Measurements from ENCODE around the gene IER3IP1.
"Not testable (repeated sequence)": the region's sequence is repeated elsewhere in the genome, so short reads cannot be mapped to it uniquely, and the experiment has no call there.

IER3IP1 gene

GRCh38 chr18:47203626-47204464 lies 27.7 kb upstream of the IER3IP1 start:
- TF ChIP-seq CTCF (IDR thresholded peaks at IDR 0.05; ENCODE audit: borderline replicate concordance, control extremely low read depth, extremely low read depth, insufficient read depth, missing control alignments), result no peak
- DNase-seq (ENCODE audit: low spot score), result no peak
- in situ Hi-C loops (cut with MboI; ENCODE audit: low sequenced_read_pairs, unreplicated experiment), result loop anchor here (10.0 kb wide), 1 partner anchor 99 kb away; no protein-coding TSS in a partner anchor

DNA sequence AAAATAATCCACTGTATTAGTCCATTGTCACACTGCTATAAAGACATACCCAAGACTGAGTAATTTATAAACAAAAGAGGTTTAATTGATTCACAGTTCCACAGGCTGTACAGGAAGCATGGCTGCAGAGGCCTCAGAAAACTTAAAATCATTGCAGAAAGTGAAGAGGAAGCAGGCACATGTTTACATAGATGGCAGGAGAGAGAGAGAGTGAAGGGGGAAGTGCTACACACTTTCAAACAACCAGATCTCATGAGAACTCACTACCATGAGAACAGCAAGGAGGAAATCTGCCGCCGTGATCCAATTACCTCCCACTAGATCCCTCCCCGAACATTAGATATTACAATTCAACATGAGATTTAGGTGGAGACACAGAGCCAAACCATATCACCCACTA lies 19.8 kb upstream of the IER3IP1 start:
- DNase-seq (ENCODE audit: low spot score); in situ Hi-C loops (cut with MboI; ENCODE audit: low sequenced_read_pairs, unreplicated experiment): not testable (repeated sequence)

- in situ Hi-C loops (cut with MboI; ENCODE audit: low sequenced_read_pairs, unreplicated experiment), result no loop called here
- no peak for TF ChIP-seq CTCF (IDR thresholded peaks at IDR 0.05; ENCODE audit: borderline replicate concordance, control extremely low read depth, extremely low read depth, insufficient read depth, missing control alignments)
- no peak for DNase-seq (ENCODE audit: low spot score)
These were observed 15.8 kb upstream of the IER3IP1 start for GRCh38 chr18:47191961-47192360.

DNA sequence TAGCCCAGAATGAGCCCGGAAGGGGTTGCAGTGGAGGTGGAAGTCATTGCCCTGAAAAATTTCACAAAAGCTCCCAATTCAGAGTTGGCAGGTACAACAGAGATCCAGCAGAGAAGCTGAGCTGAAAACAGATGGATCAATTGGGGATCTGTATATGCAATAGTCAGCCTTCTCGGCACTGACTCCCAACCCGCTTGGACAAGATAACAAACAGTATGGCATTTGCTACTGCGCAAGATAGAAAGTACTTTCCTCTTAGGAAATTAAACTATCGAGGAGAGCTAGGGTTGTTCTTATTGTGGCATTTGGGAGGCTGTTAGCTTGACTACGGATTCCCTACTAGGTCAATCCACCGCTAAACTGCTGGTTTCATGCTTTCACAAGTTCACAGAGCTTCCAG lies 11.6 kb upstream of the IER3IP1 start:
- no peak for DNase-seq (ENCODE audit: low spot score)
- in situ Hi-C loops (cut with MboI; ENCODE audit: low sequenced_read_pairs, unreplicated experiment), result no loop called here
- TF ChIP-seq CTCF (IDR thresholded peaks at IDR 0.05; ENCODE audit: borderline replicate concordance, control extremely low read depth, extremely low read depth, insufficient read depth, missing control alignments), result no peak

DNA sequence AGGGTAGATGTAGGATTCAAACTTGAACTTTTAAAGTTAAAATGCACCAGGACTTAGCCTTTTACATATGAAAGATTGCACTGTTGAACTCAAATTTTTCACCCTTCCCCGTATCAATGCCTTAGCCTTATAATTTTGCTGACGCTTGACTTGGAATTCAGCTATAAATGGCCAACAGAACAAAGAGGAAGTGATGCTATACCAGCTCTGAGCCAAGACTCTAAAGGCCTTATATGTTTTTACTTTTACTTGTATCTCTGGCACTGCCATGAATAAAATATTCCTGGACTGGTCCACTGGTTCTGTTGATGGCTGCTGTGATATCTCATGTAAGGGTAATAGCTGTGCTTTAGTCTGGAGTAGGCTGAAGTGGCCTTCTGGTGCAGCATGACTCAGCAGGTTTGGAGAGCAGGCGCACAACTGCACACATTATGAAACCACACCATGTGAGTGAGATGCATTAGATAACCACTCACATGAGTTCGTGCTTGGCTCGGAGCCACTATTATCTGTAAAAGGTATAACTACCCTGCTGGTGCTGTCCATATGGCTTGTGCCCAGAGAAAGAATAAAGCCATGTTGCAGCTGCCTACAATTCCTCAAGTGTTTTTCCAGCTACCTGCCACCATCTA lies 8.4 kb upstream of the IER3IP1 start:
- TF ChIP-seq CTCF (IDR thresholded peaks at IDR 0.05; ENCODE audit: borderline replicate concordance, control extremely low read depth, extremely low read depth, insufficient read depth, missing control alignments), result no peak

DNA sequence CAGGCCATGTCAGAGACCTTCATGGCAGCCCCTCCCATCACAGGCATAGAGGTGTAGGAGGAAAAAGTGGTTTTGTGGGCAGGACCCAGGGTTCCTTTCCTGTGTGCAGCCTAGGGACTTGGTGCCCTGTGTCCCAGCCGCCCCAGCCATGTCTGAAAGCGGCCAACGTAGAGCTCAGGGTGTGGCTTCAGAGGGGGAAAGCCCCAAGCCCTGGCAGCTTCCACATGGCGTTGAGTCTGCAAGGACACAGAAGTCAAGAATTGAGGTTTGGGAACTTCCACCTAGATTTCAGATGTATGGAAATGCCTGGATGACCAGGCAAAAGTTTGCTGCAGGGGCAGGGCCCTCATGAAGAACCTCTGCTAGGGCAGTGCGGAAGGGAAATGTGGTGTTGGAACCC lies 6.0 kb upstream of the IER3IP1 start:
- DNase-seq (ENCODE audit: low spot score); in situ Hi-C loops (cut with MboI; ENCODE audit: low sequenced_read_pairs, unreplicated experiment): not testable (repeated sequence)

More for the DNA sequence above, 8.4 kb upstream of the IER3IP1 start:
- in situ Hi-C loops (cut with MboI; ENCODE audit: low sequenced_read_pairs, unreplicated experiment), result no loop called here
- no peak for DNase-seq (ENCODE audit: low spot score)

GRCh38 chr18:47180765-47181164 lies 4.6 kb upstream of the IER3IP1 start:
- in situ Hi-C loops (cut with MboI; ENCODE audit: low sequenced_read_pairs, unreplicated experiment), result no loop called here
- DNase-seq (ENCODE audit: low spot score), result no peak

More at GRCh38 chr18:47180765-47181164, 4.6 kb upstream of the IER3IP1 start:
- TF ChIP-seq CTCF (IDR thresholded peaks at IDR 0.05; ENCODE audit: borderline replicate concordance, control extremely low read depth, extremely low read depth, insufficient read depth, missing control alignments), result no peak
